Activated CD4-positive, alpha-beta T cell treated with anti-CD3 and anti-CD28 coated beads, Interleukin-10, Interleukin-2, amounts not matched to agents 100 ng/mL and 50 ng/mL, durations not matched to agents 16 hours and 8 hours (primary cell): ENCODE results near the gene SKIC8.

Source experiments
- DNase-seq: peaks from one replicate; pipeline ENCODE4 v3.0.0-alpha.2; 2020

The SKIC8 gene

GRCh38 chr15:78299101-78299930, at the start of gene SKIC8:
Gene SKIC8 (minus strand): TSS chr15:78299609. CDS start chr15:78295686, 3,923 bp downstream.
- peak; percentile 96 for DNase-seq

- DNase-seq: no peak
Observed at GRCh38 chr15:78347586-78348543, 48.5 kb upstream of the SKIC8 start.

- DNase-seq: no peak
Observed at GRCh38 chr15:78345396-78346125, 46.2 kb upstream of the SKIC8 start.

- no peak for DNase-seq
Observed at GRCh38 chr15:78343276-78344060, 44.1 kb upstream of the SKIC8 start.

GRCh38 chr15:78342021-78342420, 42.6 kb upstream of the SKIC8 start:
- no peak for DNase-seq

GRCh38 chr15:78341057-78341987, 41.9 kb upstream of the SKIC8 start:
- DNase-seq: no peak

- DNase-seq: peak; percentile 9
Observed at GRCh38 chr15:78340231-78341056, 41.0 kb upstream of the SKIC8 start, which contains the start of gene CRABP1. Gene CRABP1 (plus strand): TSS chr15:78340353. CDS start chr15:78340429, 76 bp downstream.

GRCh38 chr15:78339559-78339958, 40.1 kb upstream of the SKIC8 start:
- no peak for DNase-seq

- no peak for DNase-seq
Observed at GRCh38 chr15:78338781-78339180, 39.4 kb upstream of the SKIC8 start.

GRCh38 chr15:78335985-78336384, 36.6 kb upstream of the SKIC8 start:
- DNase-seq: no peak

- DNase-seq: no peak
Observed at GRCh38 chr15:78334845-78335244, 35.4 kb upstream of the SKIC8 start.

- DNase-seq: peak; percentile 33
Observed at GRCh38 chr15:78329625-78330024, 30.2 kb upstream of the SKIC8 start.

GRCh38 chr15:78327466-78327865, 28.1 kb upstream of the SKIC8 start:
- no peak for DNase-seq

- DNase-seq: no peak
Observed at GRCh38 chr15:78325092-78325843, 25.9 kb upstream of the SKIC8 start.

GRCh38 chr15:78324144-78324543, 24.7 kb upstream of the SKIC8 start:
- no peak for DNase-seq

GRCh38 chr15:78323693-78324092, 24.3 kb upstream of the SKIC8 start:
- DNase-seq: no peak

- DNase-seq: no peak
Observed at GRCh38 chr15:78322724-78323521, 23.5 kb upstream of the SKIC8 start.

- DNase-seq: no peak
Observed at GRCh38 chr15:78322243-78322642, 22.8 kb upstream of the SKIC8 start.
